PC-3 (cell line): Measurements from ENCODE around the gene FRMD4B. TPM values are rescaled to one million over a fixed set of nuclear protein-coding genes. Genes with fewer than 3 reads are reported as not detected.

Source experiments
- ATAC-seq: fragments of 200-7000 bp; cut with Tn5 transposase; 2 replicates; pipeline ENCODE4 v1.9.1; 2020; ENCODE audit warnings: mild to moderate bottlenecking, moderate library complexity
- BruUV-seq: library from RNA; stranded (reverse); fragments of 400-500 nt; replicated peaks from 2 replicates; lab custom pipeline; 2021; lab: Mats Ljungman, UMichigan
- CTCF ChIA-PET: fragments of 300-600 bp; sonication (Branson Sonifier 250); formaldehyde crosslinking; loops from one replicate; lab custom pipeline; 2022; ENCODE audit warnings: antibody characterized with exemption; lab: Charles Lee
- POLR2A ChIA-PET: fragments of 300-600 bp; sonication (Branson Sonifier 250); formaldehyde crosslinking; loops from one replicate; lab custom pipeline; 2022; ENCODE audit warnings: antibody characterized with exemption; ENCODE audit not compliant: unreplicated experiment; lab: Charles Lee
- DNase-seq: peaks from one replicate; pipeline ENCODE4 v3.0.0-alpha.2; 2015
- H2AFZ ChIP-seq: fragments of 300-600 bp; sonication (generic); 2 replicates; pipeline ENCODE4 v1.6.0; 2016; ENCODE audit warnings: antibody characterized with exemption, low read length
- H3F3A ChIP-seq: fragments of 300-600 bp; sonication (generic); one replicate; pipeline ENCODE4 v1.6.0; 2017; ENCODE audit warnings: antibody characterized with exemption, low read length, control low read depth, mild to moderate bottlenecking; ENCODE audit not compliant: unreplicated experiment
- H3K27ac ChIP-seq: fragments of 300-600 bp; sonication (generic); 2 replicates; pipeline ENCODE4 v1.5.1; 2016; ENCODE audit warnings: mild to moderate bottlenecking, low read length
- H3K27me3 ChIP-seq: fragments of 300-600 bp; sonication (generic); 2 replicates; pipeline ENCODE4 v1.6.1; 2016; ENCODE audit warnings: low read length, mixed read lengths
- H3K36me3 ChIP-seq: fragments of 300-600 bp; sonication (generic); 2 replicates; pipeline ENCODE4 v1.6.1; 2016; ENCODE audit warnings: low read depth, mixed run types, low read length, mixed read lengths
- H3K4me1 ChIP-seq: fragments of 300-600 bp; sonication (generic); 2 replicates; pipeline ENCODE4 v1.5.1; 2016; ENCODE audit warnings: low read length; ENCODE audit not compliant: insufficient read depth
- H3K4me2 ChIP-seq: fragments of 300-600 bp; sonication (generic); 2 replicates; pipeline ENCODE4 v1.6.0; 2016; ENCODE audit warnings: low read length
- H3K4me3 ChIP-seq: fragments of 300-600 bp; sonication (generic); 2 replicates; pipeline ENCODE4 v1.5.1; 2016; ENCODE audit warnings: mild to moderate bottlenecking, low read length, mixed read lengths
- H3K79me2 ChIP-seq: fragments of 300-600 bp; sonication (generic); 2 replicates; pipeline ENCODE4 v1.6.1; 2017; ENCODE audit warnings: low read length, mixed read lengths
- H3K9ac ChIP-seq: fragments of 300-600 bp; sonication (generic); 2 replicates; pipeline ENCODE4 v1.6.0; 2016; ENCODE audit warnings: mild to moderate bottlenecking, low read length
- H3K9me2 ChIP-seq: fragments of 300-600 bp; sonication (generic); replicated peaks from 2 replicates; pipeline ENCODE4 v1.6.1; 2016; ENCODE audit warnings: mixed run types, low read length, mixed read lengths
- H3K9me3 ChIP-seq: fragments of 300-600 bp; sonication (generic); 2 replicates; pipeline ENCODE4 v1.6.1; 2016; ENCODE audit warnings: low read length, mixed read lengths
- H4K20me1 ChIP-seq: fragments of 300-600 bp; sonication (generic); 2 replicates; pipeline ENCODE4 v1.6.1; 2016; ENCODE audit warnings: low read length, mixed read lengths
- CTCF ChIP-seq: fragments of 300-600 bp; sonication (generic); conservative IDR thresholded peaks from 2 replicates; pipeline ENCODE4 v1.5.1; 2017; ENCODE audit warnings: antibody characterized with exemption, low read depth, mild to moderate bottlenecking, low read length
- EZH2 ChIP-seq: fragments of 300-600 bp; sonication (generic); IDR thresholded peaks from one replicate; pipeline ENCODE4 v1.6.1; 2017; ENCODE audit warnings: antibody characterized with exemption, mild to moderate bottlenecking, low read length; ENCODE audit not compliant: unreplicated experiment
- EZH2phosphoT487 ChIP-seq: fragments of 300-600 bp; sonication (generic); IDR thresholded peaks from 2 replicates; pipeline ENCODE4 v1.6.1; 2018; ENCODE audit warnings: mild to moderate bottlenecking, antibody characterized with exemption, low read length, borderline replicate concordance
- intact Hi-C: fragments of 100-400 bp; cut with micrococcal nuclease; formaldehyde crosslinking; loops from 2 replicates; pipeline ENCODE4 v1.9.0; 2023
- total RNA-seq: library from RNA; depleted of rRNA; stranded (reverse); fragments of >200 nt; gene quantifications from 2 replicates; pipeline ENCODE4 v1.2.3, GENCODE V29; 2014

FRMD4B gene
- total RNA-seq, 1 experiment from 2014 or later = 5.7 TPM

GRCh38 chr3:69367586-69367985 lies 18.3 kb downstream of the FRMD4B start:
- H3K9me3 ChIP-seq = no peaks in the 10 kb centered on the region
- ATAC-seq (no peak), DNase-seq (no peak)
- no peak for TF ChIP-seq CTCF
- no peak for TF ChIP-seq EZH2
- no peak for TF ChIP-seq EZH2phosphoT487
- H3F3A ChIP-seq = no peaks in the 10 kb centered on the region
- no peak overlapping the region for H3K4me3 ChIP-seq
- H3K36me3 ChIP-seq = no peaks in the 10 kb centered on the region
- no peaks in the 10 kb centered on the region for H3K27me3 ChIP-seq
- intact Hi-C loops = no loop called here
- BruUV-seq = no TSS peak
- H3K27ac ChIP-seq = no peak overlapping the region
- no peak overlapping the region for H2AFZ ChIP-seq
- H3K79me2 ChIP-seq = no peaks in the 10 kb centered on the region
- no peaks in the 10 kb centered on the region for H3K9me2 ChIP-seq
- no peak overlapping the region for H3K9ac ChIP-seq
- POLR2A ChIA-PET = no interaction called here
- CTCF ChIA-PET = no interaction called here
- no peak overlapping the region for H3K4me2 ChIP-seq
- no peaks in the 10 kb centered on the region for H4K20me1 ChIP-seq
- peaks cover 10% of the 10 kb centered on the region for H3K4me1 ChIP-seq

GRCh38 chr3:69364354-69364753 lies 21.5 kb downstream of the FRMD4B start:
- Histone ChIP-seq H4K20me1 (no peaks in the 10 kb centered on the region), H3K9me3 (no peaks in the 10 kb centered on the region), H3K4me2 (no peak overlapping the region), H3K27me3 (no peaks in the 10 kb centered on the region), H3K4me1 (peaks cover 7% of the 10 kb centered on the region), H3K79me2 (no peaks in the 10 kb centered on the region), H3K9me2 (no peaks in the 10 kb centered on the region), H3K9ac (no peak overlapping the region), H2AFZ (no peak overlapping the region), H3K4me3 (no peak overlapping the region), H3K36me3 (no peaks in the 10 kb centered on the region), H3F3A (no peaks in the 10 kb centered on the region), H3K27ac (no peak overlapping the region)
- no peak for TF ChIP-seq EZH2phosphoT487
- TF ChIP-seq EZH2 = no peak
- TF ChIP-seq CTCF = no peak
- DNase-seq (peak; percentile 51), ATAC-seq (peak; percentile 24)
- ChIA-PET POLR2A (no interaction called here), CTCF (interaction anchor here (0.6 kb wide), 1 partner anchor 1021 kb away, joined by 3 read pairs; no protein-coding TSS in a partner anchor)
- no TSS peak for BruUV-seq
- intact Hi-C loops = no loop called here

GRCh38 chr3:69360690-69361089 lies 25.2 kb downstream of the FRMD4B start:
- H3K9me2 ChIP-seq = no peaks in the 10 kb centered on the region
- POLR2A ChIA-PET = no interaction called here
- H3K4me2 ChIP-seq = no peak overlapping the region
- no peak overlapping the region for H3K27ac ChIP-seq
- H3K9me3 ChIP-seq = no peaks in the 10 kb centered on the region
- no peaks in the 10 kb centered on the region for H3K79me2 ChIP-seq
- H4K20me1 ChIP-seq = no peaks in the 10 kb centered on the region
- H3K27me3 ChIP-seq = no peaks in the 10 kb centered on the region
- no peak overlapping the region for H3K9ac ChIP-seq
- H3K36me3 ChIP-seq = no peaks in the 10 kb centered on the region
- no peak for DNase-seq
- no peak overlapping the region for H2AFZ ChIP-seq
- BruUV-seq = no TSS peak
- CTCF ChIA-PET = no interaction called here
- no peak for TF ChIP-seq EZH2phosphoT487
- no peak for TF ChIP-seq EZH2
- no peak for TF ChIP-seq CTCF
- intact Hi-C loops = no loop called here
- H3K4me1 ChIP-seq = peaks cover 7% of the 10 kb centered on the region
- no peak for ATAC-seq
- H3K4me3 ChIP-seq = no peak overlapping the region
- H3F3A ChIP-seq = no peaks in the 10 kb centered on the region
